Fibroblast of mammary gland (primary cell): ENCODE measurements around the gene LTA.

Experiments
- DNase-seq: peaks from one replicate; pipeline ENCODE4 v3.0.0-alpha.2; 2010; ENCODE audit warnings: low read depth
- H3K4me3 ChIP-seq: 2 replicates; pipeline ENCODE4 v1.5.1; 2011; ENCODE audit warnings: low read depth, mild to moderate bottlenecking, low read length, moderate library complexity; ENCODE audit not compliant: control insufficient read depth
- TF ChIP-seq, protein P1 (sequence below): conservative IDR thresholded peaks from 2 replicates; pipeline ENCODE4 v1.5.1; 2011; ENCODE audit warnings: low read depth, low read length, inconsistent platforms; ENCODE audit not compliant: control insufficient read depth, insufficient read depth

Gene LTA

DNA sequence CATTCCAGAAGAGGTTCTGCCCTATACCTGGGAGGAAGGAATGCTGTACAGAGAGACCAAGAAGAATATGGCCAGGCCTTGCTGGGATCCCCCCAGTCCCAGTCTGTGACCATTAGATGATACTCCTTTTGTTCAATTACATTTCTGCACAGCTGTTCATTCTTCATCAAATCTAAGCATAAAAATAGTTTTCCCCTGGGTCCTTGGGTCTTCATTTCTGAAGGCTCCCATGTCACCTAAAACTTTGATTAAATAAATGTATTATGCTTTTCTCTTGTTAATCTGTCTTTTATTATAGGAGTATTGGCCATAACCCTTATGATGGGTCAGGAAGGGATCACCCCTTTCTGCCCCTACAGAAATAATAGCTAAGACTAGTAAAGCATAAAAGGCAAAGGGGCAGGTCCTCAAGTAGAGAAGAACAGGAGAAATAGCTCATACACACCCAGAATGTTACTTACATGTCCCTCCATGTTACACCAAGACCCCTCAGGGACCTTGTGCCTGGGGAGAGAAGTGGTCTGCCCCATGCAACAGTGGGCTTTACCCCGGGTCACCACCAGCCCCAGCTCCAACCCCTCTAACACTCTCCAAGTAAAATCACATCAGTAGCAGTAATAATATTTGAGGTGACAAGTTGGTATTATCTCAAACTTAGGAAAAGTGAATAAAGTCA, 2.1 kb upstream of the LTA start:
- TF ChIP-seq, protein P1, sequence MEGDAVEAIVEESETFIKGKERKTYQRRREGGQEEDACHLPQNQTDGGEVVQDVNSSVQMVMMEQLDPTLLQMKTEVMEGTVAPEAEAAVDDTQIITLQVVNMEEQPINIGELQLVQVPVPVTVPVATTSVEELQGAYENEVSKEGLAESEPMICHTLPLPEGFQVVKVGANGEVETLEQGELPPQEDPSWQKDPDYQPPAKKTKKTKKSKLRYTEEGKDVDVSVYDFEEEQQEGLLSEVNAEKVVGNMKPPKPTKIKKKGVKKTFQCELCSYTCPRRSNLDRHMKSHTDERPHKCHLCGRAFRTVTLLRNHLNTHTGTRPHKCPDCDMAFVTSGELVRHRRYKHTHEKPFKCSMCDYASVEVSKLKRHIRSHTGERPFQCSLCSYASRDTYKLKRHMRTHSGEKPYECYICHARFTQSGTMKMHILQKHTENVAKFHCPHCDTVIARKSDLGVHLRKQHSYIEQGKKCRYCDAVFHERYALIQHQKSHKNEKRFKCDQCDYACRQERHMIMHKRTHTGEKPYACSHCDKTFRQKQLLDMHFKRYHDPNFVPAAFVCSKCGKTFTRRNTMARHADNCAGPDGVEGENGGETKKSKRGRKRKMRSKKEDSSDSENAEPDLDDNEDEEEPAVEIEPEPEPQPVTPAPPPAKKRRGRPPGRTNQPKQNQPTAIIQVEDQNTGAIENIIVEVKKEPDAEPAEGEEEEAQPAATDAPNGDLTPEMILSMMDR, result no peak
- no peak for DNase-seq
- no peak overlapping the region for H3K4me3 ChIP-seq

DNA sequence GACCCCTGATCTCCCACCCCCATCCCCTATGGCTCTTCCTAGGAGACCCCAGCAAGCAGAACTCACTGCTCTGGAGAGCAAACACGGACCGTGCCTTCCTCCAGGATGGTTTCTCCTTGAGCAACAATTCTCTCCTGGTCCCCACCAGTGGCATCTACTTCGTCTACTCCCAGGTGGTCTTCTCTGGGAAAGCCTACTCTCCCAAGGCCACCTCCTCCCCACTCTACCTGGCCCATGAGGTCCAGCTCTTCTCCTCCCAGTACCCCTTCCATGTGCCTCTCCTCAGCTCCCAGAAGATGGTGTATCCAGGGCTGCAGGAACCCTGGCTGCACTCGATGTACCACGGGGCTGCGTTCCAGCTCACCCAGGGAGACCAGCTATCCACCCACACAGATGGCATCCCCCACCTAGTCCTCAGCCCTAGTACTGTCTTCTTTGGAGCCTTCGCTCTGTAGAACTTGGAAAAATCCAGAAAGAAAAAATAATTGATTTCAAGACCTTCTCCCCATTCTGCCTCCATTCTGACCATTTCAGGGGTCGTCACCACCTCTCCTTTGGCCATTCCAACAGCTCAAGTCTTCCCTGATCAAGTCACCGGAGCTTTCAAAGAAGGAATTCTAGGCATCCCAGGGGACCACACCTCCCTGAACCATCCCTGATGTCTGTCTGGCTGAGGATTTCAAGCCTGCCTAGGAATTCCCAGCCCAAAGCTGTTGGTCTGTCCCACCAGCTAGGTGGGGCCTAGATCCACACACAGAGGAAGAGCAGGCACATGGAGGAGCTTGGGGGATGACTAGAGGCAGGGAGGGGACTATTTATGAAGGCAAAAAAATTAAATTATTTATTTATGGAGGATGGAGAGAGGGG, 1.4 kb downstream of the LTA start:
- TF ChIP-seq, protein P1, result no peak
- no peak overlapping the region for H3K4me3 ChIP-seq
- no peak for DNase-seq

DNA sequence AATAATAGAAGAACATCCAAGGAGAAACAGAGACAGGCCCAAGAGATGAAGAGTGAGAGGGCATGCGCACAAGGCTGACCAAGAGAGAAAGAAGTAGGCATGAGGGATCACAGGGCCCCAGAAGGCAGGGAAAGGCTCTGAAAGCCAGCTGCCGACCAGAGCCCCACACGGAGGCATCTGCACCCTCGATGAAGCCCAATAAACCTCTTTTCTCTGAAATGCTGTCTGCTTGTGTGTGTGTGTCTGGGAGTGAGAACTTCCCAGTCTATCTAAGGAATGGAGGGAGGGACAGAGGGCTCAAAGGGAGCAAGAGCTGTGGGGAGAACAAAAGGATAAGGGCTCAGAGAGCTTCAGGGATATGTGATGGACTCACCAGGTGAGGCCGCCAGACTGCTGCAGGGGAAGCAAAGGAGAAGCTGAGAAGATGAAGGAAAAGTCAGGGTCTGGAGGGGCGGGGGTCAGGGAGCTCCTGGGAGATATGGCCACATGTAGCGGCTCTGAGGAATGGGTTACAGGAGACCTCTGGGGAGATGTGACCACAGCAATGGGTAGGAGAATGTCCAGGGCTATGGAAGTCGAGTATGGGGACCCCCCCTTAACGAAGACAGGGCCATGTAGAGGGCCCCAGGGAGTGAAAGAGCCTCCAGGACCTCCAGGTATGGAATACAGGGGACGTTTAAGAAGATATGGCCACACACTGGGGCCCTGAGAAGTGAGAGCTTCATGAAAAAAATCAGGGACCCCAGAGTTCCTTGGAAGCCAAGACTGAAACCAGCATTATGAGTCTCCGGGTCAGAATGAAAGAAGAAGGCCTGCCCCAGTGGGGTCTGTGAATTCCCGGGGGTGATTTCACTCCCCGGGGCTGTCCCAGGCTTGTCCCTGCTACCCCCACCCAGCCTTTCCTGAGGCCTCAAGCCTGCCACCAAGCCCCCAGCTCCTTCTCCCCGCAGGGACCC, 2.3 kb downstream of the LTA start:
- TF ChIP-seq, protein P1, result no peak
- H3K4me3 ChIP-seq, result no peak overlapping the region

DNA sequence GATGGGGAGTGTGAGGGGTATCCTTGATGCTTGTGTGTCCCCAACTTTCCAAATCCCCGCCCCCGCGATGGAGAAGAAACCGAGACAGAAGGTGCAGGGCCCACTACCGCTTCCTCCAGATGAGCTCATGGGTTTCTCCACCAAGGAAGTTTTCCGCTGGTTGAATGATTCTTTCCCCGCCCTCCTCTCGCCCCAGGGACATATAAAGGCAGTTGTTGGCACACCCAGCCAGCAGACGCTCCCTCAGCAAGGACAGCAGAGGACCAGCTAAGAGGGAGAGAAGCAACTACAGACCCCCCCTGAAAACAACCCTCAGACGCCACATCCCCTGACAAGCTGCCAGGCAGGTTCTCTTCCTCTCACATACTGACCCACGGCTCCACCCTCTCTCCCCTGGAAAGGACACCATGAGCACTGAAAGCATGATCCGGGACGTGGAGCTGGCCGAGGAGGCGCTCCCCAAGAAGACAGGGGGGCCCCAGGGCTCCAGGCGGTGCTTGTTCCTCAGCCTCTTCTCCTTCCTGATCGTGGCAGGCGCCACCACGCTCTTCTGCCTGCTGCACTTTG, 3.3 kb downstream of the LTA start, which contains the start of gene TNF:
Gene TNF, plus strand, starts transcription at position 231 of the 567 bp plus-strand sequence. Its CDS starts 177 bp downstream, at position 408.
- no peak within 1 kb of the TSS for H3K4me3 ChIP-seq
- no peak for DNase-seq
- TF ChIP-seq, protein P1, result no peak

More for the DNA sequence above, 2.3 kb downstream of the LTA start:
- DNase-seq, result no peak

DNA sequence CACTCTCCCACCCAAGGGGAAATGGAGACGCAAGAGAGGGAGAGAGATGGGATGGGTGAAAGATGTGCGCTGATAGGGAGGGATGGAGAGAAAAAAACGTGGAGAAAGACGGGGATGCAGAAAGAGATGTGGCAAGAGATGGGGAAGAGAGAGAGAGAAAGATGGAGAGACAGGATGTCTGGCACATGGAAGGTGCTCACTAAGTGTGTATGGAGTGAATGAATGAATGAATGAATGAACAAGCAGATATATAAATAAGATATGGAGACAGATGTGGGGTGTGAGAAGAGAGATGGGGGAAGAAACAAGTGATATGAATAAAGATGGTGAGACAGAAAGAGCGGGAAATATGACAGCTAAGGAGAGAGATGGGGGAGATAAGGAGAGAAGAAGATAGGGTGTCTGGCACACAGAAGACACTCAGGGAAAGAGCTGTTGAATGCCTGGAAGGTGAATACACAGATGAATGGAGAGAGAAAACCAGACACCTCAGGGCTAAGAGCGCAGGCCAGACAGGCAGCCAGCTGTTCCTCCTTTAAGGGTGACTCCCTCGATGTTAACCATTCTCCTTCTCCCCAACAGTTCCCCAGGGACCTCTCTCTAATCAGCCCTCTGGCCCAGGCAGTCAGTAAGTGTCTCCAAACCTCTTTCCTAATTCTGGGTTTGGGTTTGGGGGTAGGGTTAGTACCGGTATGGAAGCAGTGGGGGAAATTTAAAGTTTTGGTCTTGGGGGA, 4.0 kb downstream of the LTA start:
- no peak overlapping the region for H3K4me3 ChIP-seq
- no peak for DNase-seq
- TF ChIP-seq, protein P1, result no peak
